AG04449 (cell line): Measurements from ENCODE around the gene ANAPC13.

Source experiments
- CTCF ChIA-PET: fragments of 350-600 bp; formaldehyde crosslinking; extraction: SDS; loops from one replicate; lab custom pipeline; 2021; ENCODE audit warnings: antibody characterized with exemption; lab: Yijun Ruan, JAX
- POLR2A ChIA-PET: fragments of 400-600, 350-600 bp; formaldehyde crosslinking; extraction: SDS; loops from one replicate; lab custom pipeline; 2020; ENCODE audit warnings: antibody characterized with exemption, inconsistent platforms; lab: Yijun Ruan, JAX
- DNase-seq: peaks from one replicate; pipeline ENCODE4 v3.0.0-alpha.2; 2010; ENCODE audit warnings: low read depth, low spot score
- H3K4me3 ChIP-seq: 2 replicates; pipeline ENCODE4 v1.5.1; 2011; ENCODE audit warnings: low read depth, mild to moderate bottlenecking, control low read depth, low read length
- CTCF ChIP-seq: IDR thresholded peaks from one replicate; pipeline ENCODE4 v1.5.1; 2011; ENCODE audit warnings: mild to moderate bottlenecking, moderate library complexity, low read length, control low read depth, inconsistent platforms; ENCODE audit not compliant: insufficient read depth; ENCODE audit errors: missing control alignments

ANAPC13 gene

DNA sequence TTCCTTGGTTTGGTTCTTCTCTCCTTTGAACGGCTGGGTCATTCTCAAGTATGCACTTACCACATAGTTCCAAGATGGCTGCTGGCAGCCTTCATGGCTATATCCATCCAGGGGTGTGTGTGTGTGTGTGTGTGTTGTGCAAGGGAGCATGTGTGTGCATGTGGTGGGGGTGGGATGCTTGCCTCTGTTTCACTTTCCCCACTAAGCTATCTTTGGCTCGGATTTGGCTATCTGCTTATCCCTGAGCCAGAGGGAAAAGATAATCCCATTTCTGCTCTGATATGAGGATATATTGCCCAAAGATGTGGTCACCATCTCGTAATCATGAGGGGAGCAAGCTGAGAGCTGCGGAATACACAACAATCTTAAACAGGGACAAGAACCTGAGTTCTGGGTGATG, 26.2 kb downstream of the ANAPC13 start:
- ChIA-PET POLR2A (interaction anchor here (1.2 to 1.3 kb wide), 2 partner anchors 85 to 102 kb away, joined by 3 to 6 read pairs; partner anchors contain the start of gene AMOTL2), CTCF (interaction anchor here (1.0 to 5.9 kb wide), 4 partner anchors 12 to 88 kb away, joined by 3 to 44 read pairs (median 4); no protein-coding TSS in a partner anchor)
- no peak for TF ChIP-seq CTCF
- DNase-seq, result no peak
- H3K4me3 ChIP-seq, result no peak overlapping the region

DNA sequence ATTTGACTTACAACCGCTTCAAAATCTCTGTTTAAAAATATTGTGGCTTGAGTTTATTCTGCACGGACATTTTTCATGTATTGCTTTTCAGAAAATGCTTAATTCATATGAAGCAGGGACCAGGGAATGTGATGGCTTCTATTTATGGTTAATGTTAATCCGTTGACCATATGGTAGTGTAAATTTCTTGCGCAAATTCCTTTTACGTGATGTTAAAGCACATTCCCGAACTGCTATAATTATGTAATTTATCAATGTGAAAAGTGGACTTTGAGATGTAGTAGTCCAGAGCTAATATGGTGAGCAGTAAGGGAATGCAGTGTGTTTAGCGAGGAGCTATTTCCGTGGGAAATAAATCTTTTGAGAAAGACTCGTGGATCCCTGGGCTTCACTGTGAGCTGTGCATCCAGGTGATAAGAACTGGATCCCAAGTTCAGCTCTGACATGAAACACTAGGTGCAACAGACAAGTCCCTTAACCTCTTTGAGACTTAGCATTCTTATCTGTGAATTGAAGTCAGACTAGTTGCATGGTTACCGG, 27.3 kb downstream of the ANAPC13 start:
- CTCF ChIA-PET, result interaction anchor here (1.8 to 5.9 kb wide), 2 partner anchors 11 to 146 kb away, joined by 4 to 44 read pairs; no protein-coding TSS in a partner anchor

DNA sequence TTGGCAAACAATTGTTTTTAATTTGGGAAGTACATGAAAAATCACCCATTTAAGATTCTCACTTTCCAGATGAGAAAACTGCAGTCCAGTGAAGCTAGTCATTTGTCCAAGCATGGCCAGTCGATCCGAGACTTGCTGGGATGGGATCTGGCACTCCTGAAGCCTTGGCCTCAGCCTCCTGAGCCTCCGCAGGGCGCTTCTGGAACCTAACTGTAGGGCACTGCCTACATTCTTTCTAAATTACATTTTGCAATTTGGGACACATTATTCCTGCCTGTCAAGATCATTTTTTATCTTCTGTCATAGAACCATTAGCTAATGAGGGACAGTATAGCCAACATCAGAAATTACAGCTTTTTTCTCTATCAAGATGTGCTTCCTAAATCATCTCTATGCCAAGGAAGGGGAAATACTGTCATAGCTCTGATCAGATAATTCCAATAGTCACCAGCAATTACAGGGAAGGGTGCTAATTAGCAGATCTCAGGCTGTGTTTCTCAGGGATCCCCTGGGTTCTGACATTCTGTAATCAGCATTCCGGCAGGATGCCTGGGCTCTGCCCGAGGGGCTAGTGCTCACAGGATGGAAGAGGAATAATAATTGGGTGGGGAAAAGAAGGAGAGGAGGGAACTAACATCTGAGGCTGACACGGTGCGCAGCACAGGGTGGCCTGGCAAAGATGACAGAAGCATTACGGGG, 28.3 kb downstream of the ANAPC13 start:
- ChIA-PET CTCF (interaction anchor here (1.4 to 5.9 kb wide), 4 partner anchors 10 to 145 kb away, joined by 3 to 44 read pairs (median 4); no protein-coding TSS in a partner anchor), POLR2A (no interaction called here)
- H3K4me3 ChIP-seq, result no peak overlapping the region
- no peak for DNase-seq
- no peak for TF ChIP-seq CTCF

More for the DNA sequence above, 27.3 kb downstream of the ANAPC13 start:
- DNase-seq, result no peak
- H3K4me3 ChIP-seq, result no peak overlapping the region
- POLR2A ChIA-PET, result no interaction called here
- TF ChIP-seq CTCF, result no peak

GRCh38 chr3:134453631-134454030, 32.2 kb downstream of the ANAPC13 start:
- DNase-seq, result no peak
- POLR2A ChIA-PET, result no interaction called here
- no peak for TF ChIP-seq CTCF
- CTCF ChIA-PET, result interaction anchor here (2.2 kb wide), 1 partner anchor 145 kb away, joined by 6 read pairs; no protein-coding TSS in a partner anchor
- no peak overlapping the region for H3K4me3 ChIP-seq

GRCh38 chr3:134449951-134450350, 35.8 kb downstream of the ANAPC13 start:
- DNase-seq, result no peak
- H3K4me3 ChIP-seq, result no peak overlapping the region
- CTCF ChIA-PET, result interaction anchor here (0.6 to 4.6 kb wide), 11 partner anchors 9 to 87 kb away, joined by 3 to 44 read pairs (median 5); no protein-coding TSS in a partner anchor
- TF ChIP-seq CTCF, result no peak
- POLR2A ChIA-PET, result interaction anchor here (0.5 to 0.9 kb wide), 3 partner anchors 75 to 139 kb away, joined by 3 to 5 read pairs (median 3); no protein-coding TSS in a partner anchor

GRCh38 chr3:134449277-134449676, 36.5 kb downstream of the ANAPC13 start:
- peak; percentile 22 for TF ChIP-seq CTCF
- DNase-seq, result no peak
- ChIA-PET POLR2A (interaction anchor here (0.5 to 0.9 kb wide), 2 partner anchors 75 to 138 kb away, joined by 3 to 5 read pairs; no protein-coding TSS in a partner anchor), CTCF (interaction anchor here (0.6 to 4.6 kb wide), 24 partner anchors 9 to 217 kb away, joined by 3 to 44 read pairs (median 4); no protein-coding TSS in a partner anchor)
- no peak overlapping the region for H3K4me3 ChIP-seq
